Fibroblast of the conjunctiva (primary cell): Measurements from ENCODE around the gene PRRT4.

Experiments
- DNase-seq: peaks from one replicate; pipeline ENCODE4 v3.0.0-alpha.2; 2010; ENCODE audit warnings: low read depth

PRRT4 gene

DNA sequence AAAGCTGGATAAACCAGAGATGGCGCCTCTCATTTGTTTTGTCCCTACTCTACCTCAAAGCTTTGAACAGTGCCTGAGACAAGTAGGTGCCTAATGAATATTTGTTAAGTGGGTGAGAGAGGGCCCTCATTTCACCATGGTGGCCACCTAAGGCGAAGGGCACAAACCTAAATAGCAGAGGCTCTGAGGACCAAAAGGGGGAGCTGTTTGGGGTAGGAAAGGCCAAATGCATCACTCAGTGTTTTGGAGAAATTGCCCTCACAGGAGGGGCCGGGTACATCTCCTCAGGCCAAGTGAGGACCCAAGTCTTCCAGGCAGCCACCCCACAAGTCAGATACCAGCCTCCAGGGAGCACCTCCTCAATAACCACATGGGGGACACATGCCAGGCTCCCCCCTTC is 34.3 kb upstream of the PRRT4 start:
- no peak for DNase-seq

DNA sequence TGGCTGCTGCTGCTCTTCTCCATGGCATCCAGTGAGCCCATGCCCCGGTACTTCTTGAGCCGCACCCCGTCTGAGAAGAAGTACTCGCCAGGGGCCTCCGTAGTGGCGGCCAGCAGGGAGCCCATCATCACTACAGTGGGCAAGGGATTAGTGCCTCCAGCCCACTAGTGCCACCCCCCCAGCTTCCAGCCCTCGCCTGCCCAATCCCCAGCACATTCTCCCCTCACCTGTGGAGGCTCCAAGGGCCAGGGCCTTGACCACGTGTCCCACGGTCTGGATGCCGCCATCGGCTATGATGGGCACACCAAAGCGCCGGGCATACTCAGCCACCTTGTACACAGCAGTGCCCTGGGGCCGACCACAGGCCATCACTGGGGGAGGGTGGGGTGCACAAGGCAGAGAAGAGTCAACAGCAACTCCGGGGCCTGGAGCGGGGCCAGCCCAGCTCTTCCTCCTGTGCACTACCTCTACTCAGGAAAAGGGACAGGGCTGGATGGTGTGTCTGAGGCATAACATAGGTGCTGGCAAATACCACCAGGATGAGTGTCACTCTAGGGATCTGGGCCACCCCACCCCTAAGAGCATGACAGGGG is 33.5 kb upstream of the PRRT4 start:
- DNase-seq: no peak

DNA sequence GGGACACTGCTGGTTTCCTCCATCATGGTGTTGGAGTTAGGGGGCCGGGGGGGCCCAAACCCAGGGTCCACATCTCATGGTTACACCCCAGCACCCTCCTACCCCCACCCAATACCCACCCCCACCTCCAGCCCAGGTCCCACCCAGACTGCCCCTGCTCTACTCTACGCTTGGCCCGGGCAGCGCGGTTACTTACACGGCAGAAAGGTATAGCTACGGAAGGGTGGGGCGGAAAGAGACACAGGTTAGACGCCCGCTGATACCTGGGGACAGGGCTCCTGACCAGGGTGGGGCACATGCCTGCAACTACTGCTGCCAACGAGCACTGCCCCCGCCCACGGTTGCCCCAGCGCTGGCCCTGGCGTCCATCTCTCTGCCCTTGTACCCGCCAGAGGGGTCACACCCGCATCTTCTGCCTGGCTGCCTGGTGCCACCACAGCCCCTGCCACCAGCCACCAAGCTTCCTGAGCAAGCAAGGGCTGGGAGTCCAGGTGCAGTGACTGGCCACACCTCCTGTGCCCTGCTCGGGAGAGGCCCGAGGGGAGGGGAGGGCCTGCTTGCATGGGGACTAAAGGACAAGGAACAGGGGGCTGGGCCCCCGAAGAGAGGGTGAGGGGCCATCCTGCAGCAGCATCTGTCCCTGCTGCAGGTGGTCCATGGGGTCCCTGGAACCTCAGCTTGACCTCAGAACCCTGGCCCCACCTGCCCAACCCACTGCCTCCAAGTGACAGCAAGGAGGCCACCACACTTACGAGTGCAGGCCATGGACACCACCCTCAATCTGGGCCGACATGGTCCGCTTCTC is 32.2 kb upstream of the PRRT4 start:
- no peak for DNase-seq

DNA sequence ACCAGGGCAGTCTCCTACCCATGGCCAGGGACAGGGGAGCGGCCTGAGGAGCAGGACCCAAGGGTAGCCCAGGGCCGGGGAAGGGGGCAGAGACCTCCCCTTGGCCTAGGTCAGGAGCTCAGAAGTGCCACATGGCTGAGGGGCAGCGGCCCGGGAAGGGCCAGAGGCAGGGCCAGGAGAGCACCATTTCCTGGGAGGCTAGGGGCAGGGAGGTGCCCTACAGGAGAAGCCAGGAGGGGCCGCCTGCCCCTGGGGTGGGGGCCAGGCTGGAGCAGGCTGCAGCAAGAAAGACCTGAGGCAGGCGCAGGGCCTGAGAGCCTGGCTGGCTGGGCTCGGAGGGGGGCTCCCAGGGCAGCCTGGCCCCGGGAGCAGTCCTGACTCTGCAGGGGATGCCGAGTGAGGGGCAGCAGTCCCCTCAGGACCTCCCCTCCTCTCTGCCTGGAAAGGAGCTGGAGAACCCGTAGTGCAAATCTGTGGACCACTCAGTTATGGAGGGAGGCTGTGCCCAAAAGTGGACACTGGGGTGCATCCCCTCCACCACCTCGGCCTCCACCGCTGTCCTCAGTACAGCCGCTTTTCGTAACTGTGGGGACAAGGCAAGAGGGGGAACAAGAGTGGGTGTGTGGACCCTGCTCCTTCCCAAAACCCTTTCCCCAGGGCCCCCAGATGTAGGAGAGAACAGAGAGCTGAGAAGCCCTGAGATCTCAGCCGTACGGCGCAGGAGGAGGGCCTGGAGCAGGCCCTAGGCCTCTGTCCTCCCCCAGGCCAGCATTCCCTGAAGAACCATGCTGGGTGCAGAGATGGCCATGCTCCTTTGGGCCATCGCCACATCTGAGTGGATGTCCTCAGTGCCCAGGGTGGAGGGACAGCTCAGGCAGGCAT is 31.2 kb upstream of the PRRT4 start:
- no peak for DNase-seq

DNA sequence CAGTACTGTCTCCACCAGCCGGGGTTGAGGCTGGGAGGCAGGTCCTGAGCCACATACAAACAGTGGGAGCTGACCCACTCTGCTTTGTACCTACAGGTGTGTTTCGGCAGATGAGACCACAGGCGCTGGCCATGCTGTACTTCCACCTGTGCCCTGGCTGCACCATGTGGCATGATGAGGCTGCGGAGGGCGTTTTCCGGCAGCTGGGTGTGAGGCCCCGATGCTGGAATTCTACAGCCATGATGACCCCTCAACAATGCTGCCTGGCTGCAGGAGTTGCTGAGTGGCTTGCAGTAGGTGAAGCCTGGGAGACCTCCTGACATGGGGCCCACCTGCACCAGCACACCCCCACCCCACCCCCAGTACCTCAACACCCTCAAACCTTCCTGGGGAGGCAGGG is 30.3 kb upstream of the PRRT4 start:
- DNase-seq: no peak

DNA sequence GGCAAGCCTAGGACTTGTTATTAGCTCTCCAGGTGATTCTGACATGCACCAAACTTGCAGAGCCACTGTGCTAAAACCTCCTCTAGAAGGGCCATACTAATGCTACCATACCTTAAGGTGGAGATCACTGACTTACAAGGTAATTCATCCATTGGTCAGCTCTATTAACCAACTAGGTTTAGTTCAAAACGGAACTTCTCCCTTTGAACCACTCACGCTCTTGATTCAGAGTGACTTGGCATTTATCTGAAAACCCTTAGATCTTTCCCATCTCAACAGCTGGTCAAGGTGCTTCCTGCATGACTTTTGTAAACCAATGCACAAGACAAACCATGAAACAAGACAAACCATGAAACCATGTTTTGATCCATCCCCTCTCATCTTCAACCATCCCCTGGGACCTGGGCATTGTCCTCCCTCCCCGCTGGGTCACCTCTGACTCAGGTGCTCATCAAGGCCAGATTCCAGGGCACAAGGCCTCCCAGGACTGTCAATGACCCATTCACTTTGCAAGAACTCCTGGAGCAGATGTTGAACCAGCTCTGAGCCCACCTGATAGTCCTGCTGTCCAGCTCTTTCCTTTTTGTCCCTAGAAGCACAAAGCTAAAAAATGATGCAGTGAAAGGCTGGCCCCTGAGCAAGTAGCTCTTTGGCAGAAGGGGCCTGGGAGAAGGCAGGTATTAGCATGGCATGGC is 29.5 kb upstream of the PRRT4 start:
- DNase-seq: no peak

DNA sequence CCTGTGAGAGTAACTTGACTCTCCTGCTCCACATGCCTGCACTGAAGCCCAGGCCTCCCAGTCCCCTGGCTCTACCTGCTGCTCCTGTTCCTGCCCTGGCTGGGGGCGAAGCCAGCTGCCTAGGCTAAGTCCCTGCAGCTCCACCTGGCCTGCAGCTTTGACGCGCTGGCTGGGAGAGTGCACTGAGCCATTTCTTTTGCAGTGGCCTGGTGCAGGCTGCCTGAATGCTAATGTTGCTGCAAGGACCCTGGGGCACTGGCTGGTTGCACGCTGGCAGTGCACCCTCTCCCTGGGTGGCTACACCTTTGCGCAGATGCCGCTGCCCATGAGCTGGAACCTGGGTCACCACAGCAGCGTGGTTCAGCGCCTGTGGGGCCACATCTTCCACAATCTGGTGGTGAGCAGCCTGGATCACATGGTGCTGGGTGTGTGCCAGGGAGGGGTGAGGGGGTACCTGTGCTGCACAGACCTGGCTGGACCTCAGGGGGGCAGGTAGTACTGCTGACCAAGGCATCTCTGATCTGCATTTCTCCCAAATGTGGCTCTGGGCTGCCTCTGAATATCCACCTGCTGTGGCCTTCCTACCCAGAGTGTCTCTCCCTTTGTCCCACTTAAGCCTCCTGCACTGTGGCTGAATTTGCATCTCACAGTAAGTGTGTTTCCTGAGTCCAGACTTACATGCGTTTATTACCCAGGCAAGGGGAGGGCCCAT is 28.3 kb upstream of the PRRT4 start:
- no peak for DNase-seq

DNA sequence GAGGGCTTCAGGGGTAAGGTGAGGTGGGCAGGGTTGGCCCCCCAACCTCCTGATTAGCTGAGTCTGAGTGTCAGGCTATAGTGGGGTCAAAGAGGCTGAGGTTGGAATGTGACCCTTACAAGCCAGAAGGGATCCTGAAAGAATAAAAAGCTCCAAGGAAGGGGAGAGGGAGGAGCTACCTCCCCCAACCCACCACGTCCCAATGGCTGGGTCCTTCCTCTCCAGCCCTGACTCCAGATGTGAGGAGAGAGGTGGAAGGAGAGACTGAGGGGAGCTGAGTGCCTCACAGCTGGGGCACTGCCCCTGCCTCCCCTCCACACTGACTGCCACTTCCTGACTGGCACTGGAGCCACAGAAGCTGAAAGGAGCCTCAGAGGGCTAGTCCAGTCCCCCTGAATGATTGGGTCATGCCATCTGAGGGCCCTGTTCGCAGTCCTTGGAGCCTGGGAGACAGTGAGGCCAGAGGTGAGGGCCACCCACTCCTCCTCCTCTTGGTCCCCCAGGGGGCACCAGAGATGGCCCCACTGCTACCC is 27.7 kb upstream of the PRRT4 start:
- no peak for DNase-seq

DNA sequence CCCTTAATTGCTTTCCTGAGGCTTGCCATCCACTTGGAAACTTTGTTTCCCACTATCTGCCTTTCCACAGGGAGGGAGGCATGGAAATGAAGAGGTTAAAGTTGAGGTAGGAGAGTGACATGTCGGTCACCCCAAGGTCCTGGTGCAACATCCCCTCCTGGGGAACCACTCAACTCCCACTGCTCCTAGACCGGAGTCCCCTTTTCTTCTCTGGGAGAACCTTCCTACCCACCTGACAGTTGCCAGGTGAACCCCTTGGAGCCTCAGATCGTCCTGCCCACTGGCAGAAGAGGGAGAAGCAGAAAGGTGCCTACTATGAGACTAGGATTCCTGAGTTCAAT is 26.6 kb upstream of the PRRT4 start:
- no peak for DNase-seq

DNA sequence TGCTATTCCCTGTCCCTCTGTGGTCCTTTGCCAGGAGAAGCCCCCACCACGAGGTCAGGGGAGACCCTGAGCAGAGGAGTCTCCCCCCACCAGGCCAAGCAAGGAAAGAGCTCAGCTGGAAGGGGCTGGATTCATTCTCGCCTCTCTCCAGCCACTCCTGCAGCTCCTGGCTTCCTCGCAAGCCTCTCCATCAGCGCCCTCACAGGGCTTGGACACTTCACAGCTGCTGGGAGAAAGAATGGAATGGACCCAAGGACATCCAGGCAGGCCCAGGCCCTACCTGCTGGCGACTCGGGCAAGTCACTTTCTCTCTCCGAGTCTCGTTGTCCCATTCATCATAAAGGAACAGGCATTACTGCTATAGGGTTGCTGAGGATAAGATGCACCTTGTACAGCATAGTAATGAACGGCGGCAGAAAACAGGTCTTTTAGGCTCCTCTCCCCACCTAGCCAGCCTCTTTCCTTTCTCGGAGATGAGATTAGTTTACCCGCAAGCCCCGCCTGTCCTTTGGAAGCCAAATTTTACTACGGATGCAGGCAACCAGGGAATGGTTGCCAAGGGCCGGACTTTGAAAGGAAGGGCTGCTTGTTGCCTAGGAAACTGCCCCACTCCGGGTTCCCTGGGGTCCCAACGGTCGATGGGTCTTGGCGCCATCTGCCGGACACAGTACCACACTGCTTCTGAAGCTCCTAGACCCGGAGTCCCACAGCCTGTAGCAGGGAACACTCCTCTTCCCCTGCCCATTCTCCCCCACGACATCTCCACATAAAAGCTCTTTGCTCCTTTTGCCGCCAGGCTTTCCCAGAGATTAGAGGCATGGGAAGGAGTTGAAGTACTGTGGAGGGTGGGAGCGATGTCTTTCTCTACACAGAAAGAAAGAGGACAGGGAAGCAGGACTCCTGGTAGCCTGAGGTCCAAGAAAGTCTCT is 26.0 kb upstream of the PRRT4 start:
- DNase-seq: peak; percentile 82

DNA sequence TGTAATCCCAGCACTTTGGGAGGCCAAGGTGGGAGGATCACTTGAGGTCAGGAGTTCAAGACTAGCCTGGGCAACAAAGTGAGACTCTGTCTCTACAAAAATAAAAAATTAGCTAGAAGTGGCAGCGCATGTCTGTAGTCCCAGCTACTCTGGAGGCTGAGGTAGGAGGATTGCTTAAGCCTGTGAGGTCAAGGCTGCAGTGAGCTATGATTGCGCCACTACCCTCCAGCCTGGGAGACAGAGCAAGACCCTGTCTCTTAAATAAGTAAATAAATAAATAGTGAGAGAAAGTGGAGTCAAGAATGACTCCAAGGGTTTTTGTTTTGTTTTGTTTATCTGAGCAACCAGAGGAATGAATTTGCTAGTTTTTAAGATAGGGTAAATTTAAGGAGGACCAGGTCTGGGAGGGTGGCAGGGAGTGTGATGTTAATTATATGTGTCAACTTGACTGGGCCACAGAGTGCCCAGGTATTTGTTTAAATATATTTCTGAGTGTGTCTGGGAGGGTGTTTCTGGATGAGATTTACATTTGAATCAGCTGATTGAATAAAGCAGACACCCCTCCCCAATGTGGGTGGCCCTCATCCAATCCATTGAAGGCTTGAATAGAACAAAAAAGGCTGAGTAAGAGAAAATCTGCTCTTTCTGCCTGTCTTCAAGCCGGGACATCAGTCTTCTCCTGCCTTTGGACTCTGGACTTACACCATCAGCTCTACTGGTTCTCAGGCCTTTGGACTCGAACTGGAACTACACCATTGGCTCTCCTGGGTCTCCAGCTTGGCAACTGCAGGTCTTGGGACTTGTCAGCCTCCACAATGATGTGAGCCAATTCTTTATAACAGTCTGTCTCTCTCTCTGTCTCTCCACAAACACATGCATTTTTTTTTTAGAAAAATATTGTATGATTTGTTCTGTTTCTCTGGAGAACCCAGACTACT is 24.8 kb upstream of the PRRT4 start:
- no peak for DNase-seq

DNA sequence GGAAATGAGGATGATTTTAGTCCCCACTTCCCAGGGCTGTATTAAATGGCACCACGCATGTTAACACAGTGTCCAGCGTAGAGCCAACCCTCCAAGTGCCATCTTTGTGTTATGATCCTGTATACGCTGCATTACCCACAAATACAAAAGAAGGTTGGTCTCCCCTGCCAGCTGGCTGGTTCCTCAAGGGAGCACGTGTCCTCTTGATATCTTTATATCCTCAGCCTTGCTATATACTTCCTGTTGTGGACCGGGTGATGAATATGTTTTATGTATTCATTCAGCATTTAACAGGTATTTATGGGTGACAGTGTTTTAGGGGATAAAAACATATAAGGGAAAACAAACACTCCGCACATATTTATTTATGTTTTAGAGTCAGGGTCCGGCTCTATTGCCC is 23.2 kb upstream of the PRRT4 start:
- DNase-seq: no peak

DNA sequence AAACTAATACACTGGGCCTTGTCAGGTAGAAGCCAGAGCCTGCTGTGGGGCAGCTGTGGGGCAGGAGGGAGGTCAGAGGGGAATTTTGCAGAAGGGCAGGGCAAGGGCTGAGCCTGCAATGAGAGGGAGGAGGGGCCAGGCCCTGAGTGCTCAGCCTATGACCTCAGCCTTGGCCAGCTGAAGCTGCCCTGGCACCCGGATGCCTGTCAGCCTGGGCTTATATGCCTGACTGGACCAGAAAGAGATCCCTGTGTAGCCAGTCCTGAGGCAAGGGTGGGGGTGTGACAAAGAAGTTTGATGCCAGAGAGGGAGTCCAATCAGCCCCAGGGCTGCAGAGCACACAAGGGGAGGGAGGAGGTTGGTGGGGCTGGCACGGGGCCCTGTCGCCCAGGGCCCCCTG is 22.3 kb upstream of the PRRT4 start:
- no peak for DNase-seq

DNA sequence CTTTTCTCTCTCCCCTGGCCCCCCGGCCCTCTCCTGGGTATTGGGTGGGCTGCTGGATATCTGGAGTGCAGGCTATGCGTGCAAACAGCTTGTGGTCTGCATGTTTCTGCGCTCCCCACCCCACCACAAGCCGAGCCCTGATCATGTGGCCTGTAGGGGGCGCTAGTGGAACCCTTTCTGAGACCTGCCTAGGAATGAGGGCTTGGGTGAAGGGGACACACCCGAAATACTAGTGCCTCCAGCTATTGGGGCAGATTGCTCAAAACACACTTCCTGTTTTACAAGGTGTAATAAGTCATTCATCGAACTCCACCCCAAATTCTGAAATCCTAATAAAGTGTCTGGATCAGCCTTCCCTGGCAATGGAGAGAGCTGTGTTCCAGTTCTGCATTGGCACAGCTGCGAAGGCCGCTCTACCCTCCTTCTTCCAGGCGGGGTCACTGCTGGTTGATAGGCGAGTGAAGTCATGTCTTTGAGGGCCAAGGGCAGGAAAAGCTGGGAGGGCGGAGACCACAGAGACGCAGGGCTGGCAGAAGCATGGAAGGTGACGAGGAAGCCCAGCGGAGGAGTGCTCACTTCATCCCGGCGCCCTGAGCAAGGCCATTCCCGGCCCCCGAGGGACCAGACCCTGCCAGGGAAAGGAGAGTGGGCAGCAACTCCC is 19.8 kb upstream of the PRRT4 start:
- DNase-seq: no peak

DNA sequence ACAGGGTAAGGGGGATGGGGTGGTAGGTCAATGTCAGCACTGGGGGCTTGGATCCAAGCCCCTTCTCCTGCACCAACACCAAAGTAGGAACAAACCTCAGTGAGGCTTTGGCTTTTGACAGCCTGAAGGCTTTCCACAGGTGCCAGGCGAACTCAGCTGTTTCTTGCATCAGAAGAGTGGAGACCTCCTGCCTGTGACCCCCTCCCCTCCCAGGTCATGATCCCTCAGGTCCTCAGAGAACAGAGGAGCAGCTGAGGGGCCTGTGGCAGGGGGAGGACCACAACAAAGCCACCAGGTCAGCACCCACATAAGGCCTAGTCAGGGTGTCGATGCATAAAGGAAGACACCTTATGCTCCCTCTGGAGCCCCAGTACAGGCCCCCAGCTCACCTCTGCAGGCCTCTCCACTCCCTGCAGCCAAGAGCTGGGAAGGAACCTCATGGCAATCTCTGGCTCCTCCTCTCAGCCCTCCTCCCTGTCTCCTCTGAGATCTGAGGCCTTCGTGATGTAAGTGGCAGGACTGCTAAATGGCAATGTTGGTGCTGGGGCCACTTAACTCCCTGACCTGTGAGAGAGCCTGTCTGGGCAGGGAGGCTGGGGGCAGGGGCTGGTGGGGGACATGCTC is 19.1 kb upstream of the PRRT4 start:
- DNase-seq: no peak

DNA sequence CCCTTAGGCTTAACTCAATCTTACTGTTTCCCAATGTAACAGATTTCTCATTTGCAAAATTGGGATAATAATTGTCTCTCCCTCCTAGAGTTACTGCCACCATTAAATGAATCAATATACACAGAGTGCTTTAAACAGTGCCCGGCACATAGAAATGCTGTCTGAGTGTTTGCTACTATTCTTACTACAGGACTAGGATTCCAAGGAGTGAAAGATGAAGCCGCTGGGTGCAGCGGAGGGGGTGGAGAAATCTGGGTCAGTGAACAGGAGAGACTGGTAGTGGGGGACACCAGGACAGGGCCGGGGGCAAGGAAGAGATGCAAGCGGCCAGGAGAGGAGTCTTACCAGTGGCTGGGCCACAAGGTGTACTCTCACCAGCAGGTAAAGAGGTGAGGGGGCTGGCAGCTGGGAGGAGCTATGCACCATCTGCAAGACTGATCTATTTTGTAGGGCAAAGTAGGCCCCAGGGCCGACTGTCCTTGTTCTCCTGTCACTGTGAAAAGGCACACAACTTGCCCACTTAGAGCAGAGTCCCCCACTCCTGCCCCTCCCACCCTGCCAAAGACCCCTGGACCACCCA is 18.5 kb upstream of the PRRT4 start:
- DNase-seq: no peak

DNA sequence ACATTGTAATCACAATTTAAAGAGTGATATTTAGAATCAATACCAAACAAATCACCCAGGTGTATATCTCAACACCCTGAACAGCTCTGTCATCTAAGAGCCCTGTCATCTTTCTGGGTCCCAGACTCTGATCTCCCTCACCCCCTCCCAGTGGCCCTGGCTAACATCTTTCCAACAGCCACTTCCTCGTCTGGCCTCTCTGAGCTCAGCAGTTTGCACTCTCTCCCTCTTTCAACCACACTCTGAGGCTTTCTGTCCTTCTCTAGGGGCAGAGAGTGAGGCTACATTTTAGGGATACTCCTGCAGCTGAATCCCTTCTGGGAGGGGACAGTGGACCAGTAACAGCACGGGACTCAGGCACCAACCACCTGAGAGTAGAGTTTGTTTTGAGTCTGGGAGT is 17.1 kb upstream of the PRRT4 start:
- no peak for DNase-seq

DNA sequence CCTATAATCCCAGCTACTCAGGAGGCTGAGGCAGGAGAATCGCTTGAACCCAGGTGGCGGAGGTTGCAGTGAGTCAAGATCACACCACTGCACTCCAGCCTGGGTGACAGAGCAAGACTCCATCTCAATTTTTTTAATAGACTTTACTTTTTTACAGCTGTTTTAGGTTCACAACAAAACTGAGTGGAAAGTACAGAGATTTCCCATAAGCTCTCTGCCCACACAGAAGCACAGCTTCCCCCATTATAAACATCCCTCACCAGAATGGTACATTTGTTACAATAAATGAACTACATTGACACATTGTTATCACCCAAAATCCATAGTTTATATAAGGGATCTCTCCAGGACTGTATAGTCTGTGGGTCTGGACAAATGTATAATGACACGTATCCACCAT is 14.6 kb upstream of the PRRT4 start:
- no peak for DNase-seq
